COLO829 (cell line): Measurements from ENCODE around the gene ARHGAP10.

Experiments
- DNase-seq: peaks from one replicate; pipeline ENCODE4 v3.0.0; 2012; ENCODE audit warnings: low spot score

The ARHGAP10 gene

GRCh38 chr4:148041606-148042329 is 309.9 kb downstream of the ARHGAP10 start:
- no peak for DNase-seq

GRCh38 chr4:148044089-148044911 is 312.4 kb downstream of the ARHGAP10 start:
- DNase-seq: no peak

GRCh38 chr4:148044912-148045352 is 313.0 kb downstream of the ARHGAP10 start:
- no peak for DNase-seq

GRCh38 chr4:148048598-148048997 is 316.7 kb downstream of the ARHGAP10 start:
- DNase-seq: no peak

- DNase-seq: no peak
Observed at GRCh38 chr4:148051403-148051802, 319.5 kb downstream of the ARHGAP10 start.

- DNase-seq: no peak
Observed at GRCh38 chr4:148052448-148052847, 320.6 kb downstream of the ARHGAP10 start.

- no peak for DNase-seq
Observed at GRCh38 chr4:148053298-148054003, 321.6 kb downstream of the ARHGAP10 start.

GRCh38 chr4:148054275-148054674 is 322.4 kb downstream of the ARHGAP10 start:
- DNase-seq: no peak

- DNase-seq: no peak
Observed at GRCh38 chr4:148055844-148056243, 324.0 kb downstream of the ARHGAP10 start.

GRCh38 chr4:148056879-148057278 is 325.0 kb downstream of the ARHGAP10 start:
- DNase-seq: peak; percentile 33

- no peak for DNase-seq
Observed at GRCh38 chr4:148057516-148057915, 325.6 kb downstream of the ARHGAP10 start.

- DNase-seq: no peak
Observed at GRCh38 chr4:148057984-148058859, 326.3 kb downstream of the ARHGAP10 start.

- DNase-seq: no peak
Observed at GRCh38 chr4:148059617-148060180, 327.8 kb downstream of the ARHGAP10 start.

GRCh38 chr4:148060264-148061140 is 328.6 kb downstream of the ARHGAP10 start:
- no peak for DNase-seq

GRCh38 chr4:148061141-148061481 is 329.2 kb downstream of the ARHGAP10 start:
- no peak for DNase-seq

- no peak for DNase-seq
Observed at GRCh38 chr4:148061795-148062194, 329.9 kb downstream of the ARHGAP10 start.

- DNase-seq: no peak
Observed at GRCh38 chr4:148062301-148062950, 330.5 kb downstream of the ARHGAP10 start.

GRCh38 chr4:148064451-148064850 is 332.6 kb downstream of the ARHGAP10 start:
- no peak for DNase-seq

- no peak for DNase-seq
Observed at GRCh38 chr4:148065075-148065474, 333.2 kb downstream of the ARHGAP10 start.
